ENCODE data around the gene ATXN2.
"Not testable (repeated sequence)": the region's sequence is repeated elsewhere in the genome, so short reads cannot be mapped to it uniquely, and the experiment has no call there.

Gene ATXN2

DNA sequence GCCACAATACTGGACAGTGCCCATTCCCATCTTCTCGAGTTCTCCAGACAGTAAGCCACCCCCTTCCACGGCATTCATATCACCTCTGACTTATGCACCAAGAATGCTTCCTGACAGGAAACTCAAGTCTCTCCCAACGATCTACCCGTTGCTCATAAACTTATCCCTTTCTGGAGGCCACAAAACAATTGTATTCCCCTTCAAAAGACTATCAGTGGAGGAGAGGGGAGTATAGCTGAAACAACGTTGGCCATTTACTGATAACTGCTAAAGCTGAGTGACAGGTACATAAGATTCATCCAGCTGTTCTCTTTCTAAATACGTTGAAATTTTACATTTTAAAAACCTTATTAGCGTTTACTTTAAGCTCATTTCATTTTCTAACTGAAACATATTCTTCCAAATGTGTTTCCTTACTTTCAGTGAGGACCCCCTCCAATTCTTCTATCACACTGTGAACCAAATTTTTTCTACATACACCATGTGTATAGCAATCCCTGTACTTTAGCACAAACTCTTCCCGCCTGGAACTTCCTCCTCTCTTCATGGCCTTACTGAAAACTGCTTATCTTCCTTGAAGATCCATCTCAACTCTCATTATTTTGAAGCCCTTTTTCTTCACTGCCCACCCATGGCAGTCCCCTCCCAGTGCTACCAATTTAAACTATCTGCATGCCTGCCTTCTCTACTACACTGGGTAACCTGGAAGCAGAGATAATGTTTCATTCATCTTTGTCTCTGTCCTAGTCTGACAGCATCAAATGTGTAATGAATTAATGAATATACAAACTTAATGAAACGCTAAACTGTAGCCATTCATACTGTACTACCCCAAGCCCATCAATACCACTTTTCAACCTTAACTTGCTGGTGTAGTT lies 28.8 kb downstream of the ATXN2 start:
- DNase-seq, result no peak

GRCh38 chr12:111569363-111570083 lies 29.6 kb downstream of the ATXN2 start:
- DNase-seq, result no peak

DNA sequence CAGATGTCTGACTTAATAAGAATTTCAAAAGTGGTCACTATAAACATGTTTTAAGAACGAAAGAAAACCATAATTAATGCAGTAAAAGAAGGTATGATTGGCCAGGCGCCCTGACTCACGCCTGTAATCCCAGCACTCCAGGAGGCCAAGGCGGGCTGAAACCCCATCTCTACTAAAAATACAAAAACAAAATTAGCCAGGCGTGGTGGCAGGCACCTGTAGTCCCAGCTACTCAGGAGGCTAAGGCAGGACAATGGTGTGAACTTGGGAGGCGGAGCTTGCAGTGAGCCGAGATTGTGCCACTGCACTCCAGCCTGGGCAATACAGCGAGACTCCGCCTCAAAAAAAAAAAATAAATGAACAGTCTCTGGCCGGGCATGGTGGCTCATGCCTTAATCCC lies 38.3 kb downstream of the ATXN2 start:
- DNase-seq, result not testable (repeated sequence)

GRCh38 chr12:111558107-111558376 lies 41.1 kb downstream of the ATXN2 start:
- no peak for DNase-seq

DNA sequence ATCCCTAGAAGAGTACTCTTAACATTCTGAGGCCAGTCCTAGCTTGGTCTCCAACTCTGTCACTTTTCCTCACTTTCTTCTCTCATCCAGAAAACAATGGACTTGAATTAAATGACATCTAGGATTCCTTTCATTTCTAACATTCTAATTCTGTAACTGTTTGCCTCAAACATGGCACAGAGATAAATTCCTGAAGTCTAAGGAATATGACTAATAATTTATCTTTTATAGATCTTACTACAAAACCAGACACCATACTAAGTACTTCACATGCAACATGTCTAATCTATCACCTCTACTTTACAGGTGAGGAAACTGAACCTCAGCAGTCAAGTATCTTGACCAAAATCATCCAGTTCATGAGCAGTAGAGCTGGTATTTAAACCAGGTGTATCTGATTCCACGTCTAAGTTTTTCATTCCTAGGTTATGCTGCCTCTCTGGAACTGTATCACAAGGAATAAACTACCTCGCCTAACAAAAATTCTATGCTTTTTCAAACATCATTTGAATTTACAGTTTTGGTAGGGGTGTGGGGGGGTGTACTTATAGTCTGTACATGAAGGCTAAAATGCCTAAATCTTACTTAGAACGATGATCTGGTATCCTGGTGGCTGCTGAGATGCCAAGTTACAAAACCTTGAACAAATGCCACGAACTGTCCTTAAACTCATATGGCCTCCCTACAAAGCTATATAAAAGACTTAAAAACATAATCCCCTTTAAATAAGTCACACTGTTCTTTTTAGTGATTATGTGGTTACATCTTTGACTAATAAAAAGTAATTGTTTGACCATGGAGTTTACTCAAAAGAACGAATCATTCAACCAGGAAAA lies 41.6 kb downstream of the ATXN2 start:
- DNase-seq, result no peak

GRCh38 chr12:111556676-111557075 lies 42.4 kb downstream of the ATXN2 start:
- DNase-seq, result no peak

GRCh38 chr12:111555313-111555712 lies 43.8 kb downstream of the ATXN2 start:
- DNase-seq, result not testable (repeated sequence)

DNA sequence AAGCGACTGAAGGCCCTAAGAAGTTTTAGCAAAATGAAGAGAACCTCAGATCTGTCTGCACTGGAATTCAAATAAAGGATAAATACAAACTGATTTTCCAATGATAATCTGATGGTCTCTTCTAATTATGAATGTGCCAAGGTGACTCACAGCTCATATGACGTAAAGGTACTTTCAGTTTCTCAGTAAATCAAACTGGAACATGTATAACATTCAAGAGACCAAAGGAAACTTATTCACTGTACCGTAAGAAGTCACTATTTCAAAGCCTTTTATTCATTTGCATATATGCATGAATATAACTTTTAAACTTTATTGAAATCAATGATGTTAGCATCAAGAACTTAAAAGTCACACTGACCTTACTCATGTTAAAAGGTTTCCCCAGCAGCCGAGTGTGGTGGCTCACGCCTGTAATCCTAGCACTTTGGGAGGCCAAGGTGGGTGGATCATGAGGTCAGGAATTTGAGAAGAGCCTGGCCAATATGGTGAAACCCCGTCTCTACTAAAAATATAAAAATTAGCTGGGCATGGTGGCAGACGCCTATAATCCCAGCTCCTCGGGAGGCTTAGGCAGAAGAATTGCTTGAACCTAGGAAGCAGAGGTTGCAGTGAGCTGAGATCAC lies 52.2 kb downstream of the ATXN2 start:
- DNase-seq, result peak in 1 of 2 donors; percentile 31

DNA sequence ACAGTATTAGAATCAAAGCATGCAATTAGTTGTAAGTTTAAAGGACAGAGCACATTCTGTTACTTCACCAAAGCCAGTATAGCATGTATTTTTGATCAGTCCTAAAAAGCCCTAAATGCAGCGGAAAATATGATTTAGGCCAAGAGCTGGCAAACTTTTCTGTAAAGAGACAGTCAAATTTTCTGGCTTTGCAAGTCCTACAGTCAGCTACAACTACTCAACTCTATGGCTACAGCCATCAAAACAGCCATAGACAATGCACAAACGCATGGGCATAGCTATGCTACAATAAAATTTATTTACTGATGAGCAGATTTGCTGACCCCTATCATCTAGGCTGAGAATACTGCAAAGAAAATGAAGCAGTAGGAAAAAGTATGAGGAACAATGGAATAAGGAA lies 52.9 kb downstream of the ATXN2 start:
- DNase-seq, result no peak

- DNase-seq, result no peak
Measured at GRCh38 chr12:111544032-111544431, 55.1 kb downstream of the ATXN2 start.

GRCh38 chr12:111532751-111533150 lies 66.4 kb downstream of the ATXN2 start:
- no peak for DNase-seq

- peak; percentile 64 to 74 for DNase-seq
Measured at GRCh38 chr12:111529424-111530368, 69.4 kb downstream of the ATXN2 start.

DNA sequence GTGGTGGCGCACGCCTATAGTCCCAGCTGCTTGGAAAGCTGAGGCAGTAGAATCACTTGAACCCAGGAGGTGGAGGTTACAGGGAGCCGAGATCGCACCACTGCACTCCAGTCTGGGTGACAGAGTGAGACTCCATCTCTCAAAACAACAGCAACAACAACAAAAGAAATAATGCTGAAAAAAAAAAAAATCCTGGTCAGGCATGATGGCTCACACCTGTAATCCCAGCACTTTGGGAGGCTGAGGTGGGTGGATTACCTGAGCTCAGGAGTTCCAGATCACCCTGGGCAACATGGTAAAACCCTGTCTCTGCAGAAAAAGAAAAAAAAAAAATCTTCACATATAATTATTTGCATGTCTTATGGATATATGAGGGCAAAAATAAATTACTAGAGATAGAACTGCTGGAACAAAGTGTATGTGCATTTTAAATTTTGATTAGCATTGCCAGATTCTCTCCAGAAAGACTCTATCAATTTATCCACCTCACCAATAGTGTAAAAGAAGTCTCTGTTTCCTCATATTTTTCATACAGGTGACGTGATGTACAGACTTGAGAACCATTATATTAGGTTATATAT lies 75.4 kb downstream of the ATXN2 start:
- DNase-seq, result no peak

DNA sequence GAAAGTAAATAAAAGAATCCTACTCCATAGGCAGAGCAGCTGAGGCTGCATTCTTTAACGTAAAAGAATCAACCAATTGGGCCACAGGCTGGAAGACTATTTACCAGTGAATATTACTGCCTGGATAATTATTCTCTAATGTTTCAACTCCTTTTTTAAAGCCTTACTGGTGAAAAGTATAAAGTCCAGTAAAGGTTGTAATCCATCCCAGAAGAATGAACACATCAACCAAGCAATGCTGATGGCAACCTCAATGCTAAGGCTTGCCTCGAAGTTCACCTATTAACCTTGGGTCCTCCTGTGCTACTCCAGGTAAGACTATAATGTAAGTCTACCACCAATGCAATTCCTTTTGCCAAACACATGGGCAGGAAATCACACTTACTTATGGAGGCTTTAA lies 77.3 kb downstream of the ATXN2 start:
- no peak for DNase-seq

- no peak for DNase-seq
Measured at GRCh38 chr12:111519937-111520336, 79.2 kb downstream of the ATXN2 start.

DNA sequence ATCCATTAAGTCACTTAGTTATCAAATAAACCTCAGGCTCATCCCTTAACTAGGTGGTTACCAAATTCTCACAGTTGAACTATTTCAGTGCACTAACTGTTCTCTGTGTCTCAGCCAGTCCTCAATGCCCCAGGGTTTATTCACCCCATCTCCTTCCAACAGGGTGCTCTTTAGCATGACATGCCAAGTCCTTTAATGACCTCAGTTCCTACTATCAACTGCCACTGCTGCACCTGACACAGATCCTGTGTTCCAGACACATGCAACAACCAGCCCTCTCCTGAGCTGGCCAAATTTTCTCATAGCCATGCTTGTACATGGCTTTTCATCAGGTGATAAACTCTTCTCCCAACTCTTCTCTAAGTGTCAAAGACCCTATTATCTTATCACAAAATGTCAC lies 80.0 kb downstream of the ATXN2 start:
- DNase-seq, result no peak

DNA sequence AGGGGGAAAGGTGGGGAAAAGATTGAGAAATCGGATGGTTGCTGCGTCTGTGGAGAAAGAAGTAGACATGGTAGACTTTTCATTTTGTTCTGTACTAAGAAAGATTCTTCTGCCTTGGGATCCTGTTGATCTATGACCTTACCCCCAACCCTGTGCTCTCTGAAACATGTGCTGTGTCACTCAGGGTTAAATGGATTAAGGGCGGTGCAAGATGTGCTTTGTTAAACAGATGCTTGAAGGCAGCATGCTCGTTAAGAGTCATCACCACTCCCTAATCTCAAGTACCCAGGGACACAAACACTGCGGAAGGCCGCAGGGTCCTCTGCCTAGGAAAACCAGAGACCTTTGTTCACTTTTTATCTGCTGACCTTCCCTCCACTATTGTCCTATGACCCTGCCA lies 91.4 kb downstream of the ATXN2 start:
- not testable (repeated sequence) for DNase-seq

GRCh38 chr12:111507258-111507657 lies 91.9 kb downstream of the ATXN2 start:
- DNase-seq, result not testable (repeated sequence)

- no peak for DNase-seq
Measured at GRCh38 chr12:111506260-111506659, 92.9 kb downstream of the ATXN2 start.

DNA sequence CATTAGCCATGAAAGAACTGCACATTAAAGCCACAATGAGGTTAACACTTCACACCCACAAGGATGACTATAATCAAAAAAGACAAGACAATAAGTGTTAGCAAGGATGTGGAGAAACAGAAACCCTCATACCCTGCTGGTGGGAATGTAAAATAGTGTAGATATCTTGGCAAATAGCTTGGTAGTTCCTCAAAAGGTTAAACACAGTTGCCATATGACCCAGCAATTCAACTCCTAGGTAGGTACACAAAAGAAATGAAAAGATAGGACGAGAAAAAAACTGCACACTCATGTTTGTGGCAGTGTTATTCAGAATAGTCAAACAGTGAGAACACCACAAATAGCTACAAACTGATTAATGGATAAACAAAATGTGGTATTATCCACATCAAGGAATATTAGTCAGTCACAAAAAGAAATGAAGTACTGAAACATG lies 93.5 kb downstream of the ATXN2 start:
- DNase-seq, result peak in 1 of 2 donors; percentile 36

- DNase-seq, result no peak
Measured at GRCh38 chr12:111503116-111503515, 96.0 kb downstream of the ATXN2 start.

Data from CD4-positive, alpha-beta T cell treated with Interferon alpha-2 for 1 hour (primary cell).